Right lobe of liver (tissue), 4 donors: ENCODE results near the gene GALNT14.

Source experiments
- CTCF ChIP-seq, 4 donors: fragments of 200-600 bp in 3 of 4; fragments of 450-650 bp in 1 of 4; IDR thresholded peaks; one replicate each; pipeline versions ENCODE4 v1.5.1 to v1.8.0; 2016 to 2022; ENCODE audit warnings: antibody characterized with exemption in 4 of 4, mild to moderate bottlenecking in 2 of 4
- POLR2A ChIP-seq: fragments of 450-650 bp; IDR thresholded peaks from one replicate; pipeline ENCODE4 v1.6.1; 2017; ENCODE audit warnings: antibody characterized with exemption, mild to moderate bottlenecking
- donor health status: DM: no; HTN: no; CAD: no.
- donor health status: DM: no; HTN: no; CAD: no.
- donor health status: DM: no; HTN: yes; CAD: no.

GRCh38 chr2:31016648-31017047 is 121.6 kb downstream of the GALNT14 start:
- TF ChIP-seq POLR2A = no peak
- no peak for TF ChIP-seq CTCF (IDR thresholded peaks at IDR 0.05)
